K562 (cell line): Measurements from ENCODE around the gene TTLL11. TPM values are rescaled to one million over a fixed set of nuclear protein-coding genes. Genes with fewer than 3 reads are reported as not detected.
A peak's percentile ranks its signal among the peaks of the same experiment; 100 is the strongest.

Experiments used
- EGR1 ChIP-seq: fragments of 450-650 bp; conservative IDR thresholded peaks from 2 replicates; pipeline ENCODE4 v1.6.1; 2017; ENCODE audit warnings: mild to moderate bottlenecking
- EWSR1 ChIP-seq: fragments of 450-650 bp; IDR thresholded peaks from 2 replicates; pipeline ENCODE4 v1.6.1; 2018; ENCODE audit warnings: borderline replicate concordance, mild to moderate bottlenecking, low read depth, moderate library complexity; ENCODE audit not compliant: partially characterized antibody
- IRF2 ChIP-seq: sonication (generic); formaldehyde crosslinking; IDR thresholded peaks from 2 replicates; pipeline ENCODE4 v1.8.1; 2022; ENCODE audit warnings: mild to moderate bottlenecking, missing genetic modification reagents
- JUN ChIP-seq, 2 experiments: sonication (generic) in 1 of 2; formaldehyde crosslinking in 1 of 2; IDR thresholded peaks; 2 replicates each; pipeline versions ENCODE4 v1.6.1 to v1.8.0; 2012 to 2022; ENCODE audit warnings: borderline replicate concordance in 2 of 2, mild to moderate bottlenecking in 2 of 2, improper control_type of control experiment in 1 of 2, low read depth in 1 of 2, low read length in 1 of 2, missing genetic modification reagents in 1 of 2
- KDM1A ChIP-seq, 2 experiments: fragments of 450-650 bp; IDR thresholded peaks; 2 replicates each; pipeline ENCODE4 v1.6.1; 2016; ENCODE audit warnings: mild to moderate bottlenecking in 2 of 2
- MAFG ChIP-seq: fragments of 450-650 bp; conservative IDR thresholded peaks from 2 replicates; pipeline ENCODE4 v1.6.1; 2016; ENCODE audit warnings: missing genetic modification characterization, missing compliant biosample characterization
- MEIS2 ChIP-seq: fragments of 450-650 bp; IDR thresholded peaks from 2 replicates; pipeline ENCODE4 v1.6.1; 2014; ENCODE audit warnings: mild to moderate bottlenecking; ENCODE audit not compliant: partially characterized antibody
- NKRF ChIP-seq: fragments of 450-650 bp; IDR thresholded peaks from 2 replicates; pipeline ENCODE4 v1.6.1; 2016; ENCODE audit warnings: borderline replicate concordance
- PRMT5 ChIP-seq: sonication (generic); formaldehyde crosslinking; IDR thresholded peaks from 2 replicates; pipeline ENCODE4 v1.5.0; 2020; ENCODE audit warnings: missing genetic modification reagents
- RBM14 ChIP-seq: fragments of 200-400 bp; formaldehyde crosslinking; IDR thresholded peaks from 2 replicates; pipeline ENCODE4 v1.6.1; 2018; ENCODE audit warnings: low read depth, mild to moderate bottlenecking, low read length, moderate library complexity, borderline replicate concordance; ENCODE audit not compliant: insufficient read depth
- ZBTB49 ChIP-seq: sonication (generic); formaldehyde crosslinking; IDR thresholded peaks from 2 replicates; pipeline ENCODE4 v1.8.0; 2022; ENCODE audit warnings: missing genetic modification reagents, mild to moderate bottlenecking, borderline replicate concordance
- ZNF511 ChIP-seq: sonication (generic); formaldehyde crosslinking; IDR thresholded peaks from 2 replicates; pipeline ENCODE4 v1.8.0; 2022; ENCODE audit warnings: mild to moderate bottlenecking, missing genetic modification reagents
- ZNF668 ChIP-seq: fragments of 250-450 bp; sonication (Bioruptor Pico); IDR thresholded peaks from 2 replicates; pipeline ENCODE4 v1.8.0; 2022; ENCODE audit warnings: mild to moderate bottlenecking, inconsistent platforms
- ZNF740 ChIP-seq, 3 experiments: fragments of 200-800 bp in 1 of 3; sonication (Bioruptor generic) in 1 of 3; sonication (generic) in 1 of 3; formaldehyde crosslinking in 1 of 3; IDR thresholded peaks; 2 replicates each; pipeline versions ENCODE4 v1.6.1 to v1.8.0; 2016 to 2022; ENCODE audit warnings: mild to moderate bottlenecking in 2 of 3, missing compliant biosample characterization in 2 of 3, missing genetic modification characterization in 2 of 3, missing genetic modification reagents in 1 of 3
- polyA plus RNA-seq, 8 experiments: library from polyadenylated mRNA; depleted of rRNA in 4 of 8; stranded (reverse) in 5 of 8; unstranded in 3 of 8; fragments of >200 nt; fragmentation: Nextera tagmentation in 2 of 8; fragmentation: Illumina TruSeq in 1 of 8; extraction: Ambion mirVana in 2 of 8; extraction: Trizol in 1 of 8; gene quantifications; 2 replicates each; pipeline versions ENCODE4 v1.2.1 to v1.2.3, GENCODE V29; 2011 to 2014; ENCODE audit warnings: inconsistent platforms in 1 of 8, missing spikeins in 1 of 8
- total RNA-seq, 7 experiments: library from RNA; depleted of rRNA in 6 of 7; stranded (reverse); fragments of >200 nt in 6 of 7; fragmentation: Illumina TruSeq in 2 of 7; extraction: Trizol in 2 of 7; gene quantifications; 2 replicates each; pipeline versions ENCODE4 v1.2.1 to v1.2.3, GENCODE V29; 2011 to 2021; ENCODE audit warnings: low replicate concordance in 1 of 7
- TF ChIP-seq, protein P1 (sequence below): fragments of 250-450 bp; sonication (Bioruptor Pico); IDR thresholded peaks from 2 replicates; pipeline ENCODE4 v1.5.0; 2021; ENCODE audit warnings: mild to moderate bottlenecking, moderate library complexity

The TTLL11 gene
- total and polyA plus RNA-seq, 9 of the 15 experiments (the other 6 are each of a cell fraction or from before 2014, with no cell fraction given) = 0.83 to 4.4 (median 2.7) TPM

- TF ChIP-seq EGR1 = peak; percentile 88
- TF ChIP-seq ZNF740 (CRISPR knock-in tag; IDR thresholded peaks at IDR 0.05) = peak; percentile 58; the same call in 1 of the 2 replicates
- no peak for TF ChIP-seq ZNF740 (tag; IDR thresholded peaks at IDR 0.05)
- TF ChIP-seq ZBTB49 = no peak
- no peak for TF ChIP-seq PRMT5 (CRISPR knock-in tag)
- TF ChIP-seq IRF2 (CRISPR knock-in tag) = 0 out of 2 replicates have a peak, but pooled peaks have one; percentile 43
- TF ChIP-seq RBM14 = no peak
- TF ChIP-seq JUN (IDR thresholded peaks at IDR 0.05; ENCODE audit: borderline replicate concordance, low read depth, low read length) = peak; percentile 65; the same call in 1 of the 2 replicates
- TF ChIP-seq JUN (CRISPR knock-in tag; IDR thresholded peaks at IDR 0.05; ENCODE audit: borderline replicate concordance) = no peak
- no peak for TF ChIP-seq KDM1A (IDR thresholded peaks at IDR 0.05)
- TF ChIP-seq MEIS2 = peak; percentile 77
- no peak for TF ChIP-seq ZNF668
- no peak for TF ChIP-seq EWSR1
- TF ChIP-seq NKRF = peak; percentile 17; the same call in 1 of the 2 replicates
- peak; percentile 73; the same call in 1 of the 2 replicates for TF ChIP-seq ZNF511 (CRISPR knock-in tag)
- TF ChIP-seq, protein P1, sequence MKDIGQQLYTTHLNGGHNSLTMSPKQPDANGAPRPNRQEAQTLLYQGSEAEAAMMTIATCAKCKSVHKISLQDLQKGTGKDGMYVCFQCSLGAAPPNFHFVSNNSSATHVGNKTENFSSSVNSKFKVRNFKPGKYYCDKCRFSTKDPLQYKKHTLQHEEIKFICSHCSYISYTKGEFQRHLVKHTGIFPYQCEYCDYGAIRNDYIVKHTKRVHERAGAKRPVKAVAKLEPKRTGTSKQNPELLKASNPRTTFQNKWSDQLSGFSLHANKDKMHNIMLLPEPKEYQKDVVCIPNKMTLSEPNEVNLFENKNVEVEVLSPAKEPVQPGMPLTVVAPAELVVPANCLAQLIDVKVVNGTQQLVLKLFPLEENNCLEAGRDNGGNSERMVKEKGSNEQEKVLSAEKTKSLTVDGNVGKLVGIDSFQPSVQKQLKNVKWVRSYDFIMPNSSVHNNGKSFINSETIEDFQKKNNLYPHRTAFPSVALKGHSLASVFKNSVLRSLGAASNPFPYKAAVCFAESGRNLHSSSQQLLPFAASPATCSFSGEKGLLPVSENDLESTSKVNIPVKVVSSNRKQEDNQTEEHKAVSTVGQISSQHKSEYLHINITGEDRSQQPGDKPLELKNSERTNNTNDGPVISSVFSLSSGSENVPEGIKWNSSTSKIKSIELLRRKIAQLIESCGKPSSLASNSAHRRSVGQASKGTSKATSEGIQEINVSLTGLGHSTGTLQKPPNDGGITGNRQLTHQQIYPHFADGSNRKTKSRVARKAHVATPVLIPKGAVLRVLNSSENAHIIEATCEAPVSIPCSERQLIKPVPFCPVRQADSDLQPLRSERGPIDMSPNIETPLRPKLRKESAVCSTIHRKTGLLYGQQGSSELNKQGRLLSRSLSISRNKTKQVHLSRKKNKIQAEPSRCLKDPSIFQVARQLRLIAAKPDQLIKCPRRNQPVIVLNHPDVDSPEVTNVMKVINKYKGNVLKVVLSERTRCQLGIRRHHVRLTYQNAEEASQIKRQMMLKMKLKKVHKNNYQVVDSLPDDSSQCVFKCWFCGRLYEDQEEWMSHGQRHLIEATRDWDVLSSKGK (CRISPR knock-in tag) = no peak
- TF ChIP-seq MAFG (tag) = no peak
Measured at GRCh38 chr9:122092611-122093506, at the start of gene TTLL11 (continued).
